NCI-H226 (cell line): ENCODE measurements around the gene INSM2.
A peak's percentile ranks its signal among the peaks of the same experiment; 100 is the strongest.

Source experiments
- DNase-seq: peaks from one replicate; pipeline ENCODE4 v3.0.0-alpha.2; 2015

The INSM2 gene

GRCh38 chr14:35549551-35549950 is 15.6 kb downstream of the INSM2 start:
- no peak for DNase-seq

- DNase-seq: no peak
These were observed 17.1 kb downstream of the INSM2 start for GRCh38 chr14:35551081-35551480.

GRCh38 chr14:35553808-35554207 is 19.8 kb downstream of the INSM2 start:
- peak; percentile 75 for DNase-seq

- DNase-seq: no peak
These were observed 22.6 kb downstream of the INSM2 start for GRCh38 chr14:35556548-35556947.

- no peak for DNase-seq
These were observed 23.3 kb downstream of the INSM2 start for GRCh38 chr14:35557221-35557747.

- DNase-seq: no peak
These were observed 24.7 kb downstream of the INSM2 start for GRCh38 chr14:35558680-35559079.

GRCh38 chr14:35565871-35566464 is 32.0 kb downstream of the INSM2 start:
- DNase-seq: no peak

- no peak for DNase-seq
These were observed 37.6 kb downstream of the INSM2 start for GRCh38 chr14:35571598-35571997.

- no peak for DNase-seq
These were observed 39.9 kb downstream of the INSM2 start for GRCh38 chr14:35573911-35574310.

- DNase-seq: no peak
These were observed 42.3 kb downstream of the INSM2 start for GRCh38 chr14:35576260-35576659.

- no peak for DNase-seq
These were observed 42.9 kb downstream of the INSM2 start for GRCh38 chr14:35576856-35577255.

GRCh38 chr14:35578135-35578534 is 44.2 kb downstream of the INSM2 start:
- no peak for DNase-seq

GRCh38 chr14:35578639-35579038 is 44.7 kb downstream of the INSM2 start:
- DNase-seq: no peak
